ENCODE measurements around the gene SCN5A.

- TF ChIP-seq EZH2 (IDR thresholded peaks at IDR 0.05; ENCODE audit: low read depth) (no peak), CTCF (conservative IDR thresholded peaks at IDR 0.05) (no peak)
Observed at GRCh38 chr3:38604246-38604645, 45.2 kb downstream of the SCN5A start.

All from PC-9 (cell line).